ENCODE data around the gene CCDC191. TPM values are rescaled to one million over a fixed set of nuclear protein-coding genes. Genes with fewer than 3 reads are reported as not detected.

CCDC191 gene
- total RNA-seq, 6 donors from 2014 or later, result 3.8 to 27.2 (median 9.1) TPM

DNA sequence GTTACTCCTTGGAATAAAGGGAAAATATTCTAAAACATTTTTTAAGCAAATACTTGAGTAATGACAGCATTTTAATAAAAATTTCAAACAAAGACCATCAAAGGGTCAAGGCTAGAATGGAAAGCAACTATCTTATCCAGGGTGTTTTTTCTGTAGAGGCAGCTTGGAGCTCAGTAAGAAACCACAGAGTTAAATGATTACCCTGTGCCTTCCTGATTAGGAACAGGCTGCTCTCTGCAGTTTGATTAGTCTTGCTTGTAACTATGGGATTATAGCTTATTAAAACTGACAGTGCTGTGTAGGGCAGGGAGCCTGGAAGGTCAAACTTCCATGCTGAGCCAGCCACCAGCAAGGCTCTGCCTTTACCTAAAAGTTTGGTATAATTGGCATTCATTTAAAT is 33.3 kb upstream of the CCDC191 start:
- Histone ChIP-seq H3K27me3 (no peaks in the 10 kb centered on the region), H3K36me3 (peaks cover 16 to 32% (median 24%) of the 10 kb centered on the region in 4 donors), H3K4me3 (no peak overlapping the region), H3K9me3 (no peaks in the 10 kb centered on the region), H3K4me1 (peaks cover 6 to 21% (median 14%) of the 10 kb centered on the region in 4 donors), H3K27ac (no peak overlapping the region)
- DNase-seq (no peak), ATAC-seq (ENCODE audit: low FRiP score in 2 of 2) (no peak)
- TF ChIP-seq EP300 (IDR thresholded peaks at IDR 0.05) (no peak), POLR2AphosphoS5 (IDR thresholded peaks at IDR 0.05) (no peak), POLR2A (IDR thresholded peaks at IDR 0.05) (no peak)
- TF ChIP-seq, protein P1, sequence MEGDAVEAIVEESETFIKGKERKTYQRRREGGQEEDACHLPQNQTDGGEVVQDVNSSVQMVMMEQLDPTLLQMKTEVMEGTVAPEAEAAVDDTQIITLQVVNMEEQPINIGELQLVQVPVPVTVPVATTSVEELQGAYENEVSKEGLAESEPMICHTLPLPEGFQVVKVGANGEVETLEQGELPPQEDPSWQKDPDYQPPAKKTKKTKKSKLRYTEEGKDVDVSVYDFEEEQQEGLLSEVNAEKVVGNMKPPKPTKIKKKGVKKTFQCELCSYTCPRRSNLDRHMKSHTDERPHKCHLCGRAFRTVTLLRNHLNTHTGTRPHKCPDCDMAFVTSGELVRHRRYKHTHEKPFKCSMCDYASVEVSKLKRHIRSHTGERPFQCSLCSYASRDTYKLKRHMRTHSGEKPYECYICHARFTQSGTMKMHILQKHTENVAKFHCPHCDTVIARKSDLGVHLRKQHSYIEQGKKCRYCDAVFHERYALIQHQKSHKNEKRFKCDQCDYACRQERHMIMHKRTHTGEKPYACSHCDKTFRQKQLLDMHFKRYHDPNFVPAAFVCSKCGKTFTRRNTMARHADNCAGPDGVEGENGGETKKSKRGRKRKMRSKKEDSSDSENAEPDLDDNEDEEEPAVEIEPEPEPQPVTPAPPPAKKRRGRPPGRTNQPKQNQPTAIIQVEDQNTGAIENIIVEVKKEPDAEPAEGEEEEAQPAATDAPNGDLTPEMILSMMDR (IDR thresholded peaks at IDR 0.05), result no peak

GRCh38 chr3:114086356-114086755 is 30.0 kb upstream of the CCDC191 start:
- TF ChIP-seq EP300 (IDR thresholded peaks at IDR 0.05) (no peak), POLR2AphosphoS5 (IDR thresholded peaks at IDR 0.05) (no peak), POLR2A (IDR thresholded peaks at IDR 0.05) (no peak)
- TF ChIP-seq, protein P1 (IDR thresholded peaks at IDR 0.05), result no peak
- Histone ChIP-seq H3K4me3 (no peak overlapping the region), H3K9me3 (no peaks in the 10 kb centered on the region), H3K27me3 (no peaks in the 10 kb centered on the region), H3K27ac (no peak overlapping the region), H3K36me3 (peaks cover 19 to 60% (median 28%) of the 10 kb centered on the region in 4 donors), H3K4me1 (no peaks in the 10 kb centered on the region)
- DNase-seq (no peak), ATAC-seq (ENCODE audit: low FRiP score in 2 of 2) (no peak)
- 92 to 100% methylated on average over 2 of the region's 2 CpGs for WGBS, 2 donors

GRCh38 chr3:114083112-114083511 is 26.8 kb upstream of the CCDC191 start:
- H3K4me3 ChIP-seq, result no peak overlapping the region
- ATAC-seq (ENCODE audit: low FRiP score in 2 of 2) (no peak), DNase-seq (no peak)
- H3K27ac ChIP-seq, result no peak overlapping the region
- H3K4me1 ChIP-seq, result peaks cover 0 to 9% (median 0%) of the 10 kb centered on the region in 4 donors
- H3K9me3 ChIP-seq, result no peaks in the 10 kb centered on the region
- no peaks in the 10 kb centered on the region for H3K27me3 ChIP-seq
- H3K36me3 ChIP-seq, result peaks cover 25 to 82% (median 31%) of the 10 kb centered on the region in 4 donors
- TF ChIP-seq EP300 (IDR thresholded peaks at IDR 0.05) (no peak), POLR2A (IDR thresholded peaks at IDR 0.05) (no peak), POLR2AphosphoS5 (IDR thresholded peaks at IDR 0.05) (no peak)
- TF ChIP-seq, protein P1 (IDR thresholded peaks at IDR 0.05), result no peak
- WGBS, 2 donors, result 93 to 98% methylated on average over 2 of the region's 2 CpGs

GRCh38 chr3:114081037-114081436 is 24.7 kb upstream of the CCDC191 start:
- Histone ChIP-seq H3K27me3 (no peaks in the 10 kb centered on the region), H3K36me3 (peaks cover 28 to 83% (median 34%) of the 10 kb centered on the region in 4 donors), H3K27ac (no peak overlapping the region), H3K4me1 (peaks cover 0 to 9% (median 0%) of the 10 kb centered on the region in 4 donors), H3K9me3 (no peaks in the 10 kb centered on the region), H3K4me3 (no peak overlapping the region)
- ATAC-seq (ENCODE audit: low FRiP score in 2 of 2) (no peak), DNase-seq (no peak)
- TF ChIP-seq POLR2AphosphoS5 (IDR thresholded peaks at IDR 0.05) (no peak), POLR2A (IDR thresholded peaks at IDR 0.05) (no peak), EP300 (IDR thresholded peaks at IDR 0.05) (no peak)
- TF ChIP-seq, protein P1 (IDR thresholded peaks at IDR 0.05), result no peak

DNA sequence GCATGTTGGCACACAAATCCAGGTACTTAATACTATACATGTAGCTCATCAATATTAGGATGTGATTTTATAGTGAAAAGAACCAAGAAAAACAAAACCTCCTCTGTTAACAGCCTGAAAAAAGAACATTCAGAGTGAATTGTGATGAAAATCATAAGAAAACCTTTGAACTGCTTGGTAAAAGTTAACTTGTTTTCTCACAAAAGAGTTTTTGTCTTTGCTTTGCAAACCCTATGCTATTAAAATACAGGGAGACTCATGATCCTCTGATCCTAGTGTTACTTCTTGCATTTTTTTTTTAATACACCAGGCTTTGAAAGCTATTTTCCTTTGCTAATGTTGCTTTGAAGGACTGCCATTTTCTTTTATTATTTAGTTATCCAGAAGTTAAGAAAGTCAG is 23.9 kb upstream of the CCDC191 start:
- no peaks in the 10 kb centered on the region for H3K27me3 ChIP-seq
- no peaks in the 10 kb centered on the region for H3K9me3 ChIP-seq
- peak overlapping the region; percentile 11 to 68 (median 45) for H3K27ac ChIP-seq
- DNase-seq, result no peak
- H3K36me3 ChIP-seq, result peaks cover 22 to 83% (median 32%) of the 10 kb centered on the region in 4 donors
- peaks cover 0 to 9% (median 0%) of the 10 kb centered on the region in 4 donors for H3K4me1 ChIP-seq
- TF ChIP-seq EP300 (IDR thresholded peaks at IDR 0.05) (no peak), POLR2AphosphoS5 (IDR thresholded peaks at IDR 0.05) (no peak), POLR2A (IDR thresholded peaks at IDR 0.05) (no peak)
- TF ChIP-seq, protein P1 (IDR thresholded peaks at IDR 0.05), result no peak
- H3K4me3 ChIP-seq, result peak overlapping the region in 1 of 4 donors; percentile 2
- ATAC-seq (ENCODE audit: low FRiP score in 2 of 2), result no peak
